Lower leg skin (tissue), 4 donors: ENCODE measurements around the gene HCN4. TPM values are rescaled to one million over a fixed set of nuclear protein-coding genes. Genes with fewer than 3 reads are reported as not detected.

Experiments used
- DNase-seq, 2 donors: peaks; one replicate each; pipeline ENCODE4 v3.0.0-alpha.2; 2019; ENCODE audit warnings: low spot score in 2 of 2
- H3K4me3 ChIP-seq: fragments of 200-600 bp; sonication (generic); 2 replicates; pipeline ENCODE4 v1.5.1; 2017; ENCODE audit warnings: mild to moderate bottlenecking, low read depth; ENCODE audit not compliant: poor library complexity, severe bottlenecking
- CTCF ChIP-seq, 3 donors: fragments of 450-650 bp; IDR thresholded peaks; one replicate each; pipeline ENCODE4 v1.5.1; 2016; ENCODE audit warnings: antibody characterized with exemption in 3 of 3, mild to moderate bottlenecking in 3 of 3, moderate library complexity in 2 of 3
- POLR2A ChIP-seq, 2 donors: fragments of 450-650 bp; IDR thresholded peaks; one replicate each; pipeline ENCODE4 v1.6.1; 2016 to 2017; ENCODE audit warnings: antibody characterized with exemption in 2 of 2, mild to moderate bottlenecking in 1 of 2, moderate library complexity in 1 of 2
- WGBS, 2 donors: methylation state at CpG; one replicate each; pipeline ENCODE4 v1.1.5; 2018; 5-methylcytosine and 5-hydroxymethylcytosine counted together
- intact Hi-C: fragments of 100-400 bp; cut with DNase I; formaldehyde crosslinking; loops from one replicate; pipeline ENCODE4 v1.15.0; 2023; ENCODE audit warnings: low total_unique reads
- total RNA-seq, 4 donors: library from RNA; depleted of rRNA; stranded (reverse); fragments of >200 nt; gene quantifications; one replicate each; pipeline ENCODE4 v1.1.0, GENCODE V29; 2016

The HCN4 gene
- total RNA-seq, 4 donors from 2014 or later: 0.03 to 0.05 (median 0.04) TPM; not detected in 1

- DNase-seq: no peak
- 50 to 68% methylated on average over 3 of the region's 3 CpGs for WGBS, 2 donors
- TF ChIP-seq CTCF (IDR thresholded peaks at IDR 0.05) (no peak), POLR2A (IDR thresholded peaks at IDR 0.05) (no peak)
- H3K4me3 ChIP-seq: no peak overlapping the region
- intact Hi-C loops: no loop called here
These were observed 1.4 kb upstream of the HCN4 start for GRCh38 chr15:73370151-73370550.

GRCh38 chr15:73369154-73369694, 466 bp upstream of the HCN4 start:
- TF ChIP-seq POLR2A (IDR thresholded peaks at IDR 0.05): no peak
- no peak for TF ChIP-seq CTCF (IDR thresholded peaks at IDR 0.05)
- intact Hi-C loops: no loop called here
- 2 to 8% methylated on average over 44 of the region's 44 CpGs for WGBS, 2 donors
- no peak overlapping the region for H3K4me3 ChIP-seq
- DNase-seq: no peak

- H3K4me3 ChIP-seq: no peak overlapping the region
- 0 to 1% methylated on average over 1 to 39 of the region's 90 CpGs for WGBS, 2 donors
- no peak for TF ChIP-seq CTCF (IDR thresholded peaks at IDR 0.05)
- TF ChIP-seq POLR2A (IDR thresholded peaks at IDR 0.05): no peak
- intact Hi-C loops: no loop called here
- no peak for DNase-seq
These were observed 996 bp downstream of the HCN4 start for GRCh38 chr15:73367624-73368300.

- DNase-seq: no peak
- TF ChIP-seq CTCF (IDR thresholded peaks at IDR 0.05): no peak
- TF ChIP-seq POLR2A (IDR thresholded peaks at IDR 0.05): no peak
These were observed 1.8 kb downstream of the HCN4 start for GRCh38 chr15:73366766-73367623.

GRCh38 chr15:73364070-73364469, 4.7 kb downstream of the HCN4 start:
- DNase-seq: no peak
- H3K4me3 ChIP-seq: no peak overlapping the region
- TF ChIP-seq POLR2A (IDR thresholded peaks at IDR 0.05) (no peak), CTCF (IDR thresholded peaks at IDR 0.05) (no peak)
- 63 to 82% methylated on average over 3 of the region's 3 CpGs for WGBS, 2 donors
- intact Hi-C loops: no loop called here

More at GRCh38 chr15:73366766-73367623, 1.8 kb downstream of the HCN4 start:
- intact Hi-C loops: no loop called here
- H3K4me3 ChIP-seq: no peak overlapping the region
- 16 to 28% methylated on average over 19 to 27 of the region's 28 CpGs for WGBS, 2 donors
